ENCODE data around the gene OR2F1.

Gene OR2F1

GRCh38 chr7:143975617-143976016, 21.0 kb downstream of the OR2F1 start:
- no peak overlapping the region for H3K27ac Mint-ChIP-seq
- no peaks in the 10 kb centered on the region for H3K36me3 Mint-ChIP-seq (ENCODE audit: low read depth)
- no peak overlapping the region for H3K4me3 Mint-ChIP-seq
- intact Hi-C loops (cut with micrococcal nuclease) = no loop called here
- peaks cover 8% of the 10 kb centered on the region for H3K9me3 Mint-ChIP-seq
- no peaks in the 10 kb centered on the region for H3K27me3 Mint-ChIP-seq
- H3K4me1 Mint-ChIP-seq (ENCODE audit: low read depth) = no peaks in the 10 kb centered on the region

GRCh38 chr7:143978585-143978984, 23.9 kb downstream of the OR2F1 start:
- no peaks in the 10 kb centered on the region for H3K36me3 Mint-ChIP-seq (ENCODE audit: low read depth)
- intact Hi-C loops (cut with micrococcal nuclease) = no loop called here
- H3K27ac Mint-ChIP-seq = no peak overlapping the region
- H3K4me1 Mint-ChIP-seq (ENCODE audit: low read depth) = no peaks in the 10 kb centered on the region
- peaks cover 11% of the 10 kb centered on the region for H3K9me3 Mint-ChIP-seq
- no peaks in the 10 kb centered on the region for H3K27me3 Mint-ChIP-seq
- no peak overlapping the region for H3K4me3 Mint-ChIP-seq

DNA sequence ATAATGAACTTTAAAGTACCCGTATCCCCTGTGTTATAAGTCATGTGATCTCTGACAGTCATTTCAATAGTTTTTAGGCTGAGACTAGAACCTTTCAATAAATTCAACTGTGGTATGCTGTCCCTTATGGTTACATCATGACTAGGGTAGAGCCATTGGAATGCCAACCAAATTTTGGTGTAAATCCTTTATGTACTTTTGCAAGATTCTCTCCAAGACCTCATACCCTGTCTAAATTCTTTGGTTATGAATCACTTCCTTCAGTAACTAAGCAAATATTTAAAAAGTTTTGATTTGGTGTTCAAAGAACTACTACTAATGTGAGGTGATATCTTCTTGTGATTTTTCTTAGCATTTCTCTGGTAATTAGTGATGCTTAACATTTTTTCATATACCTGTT, 24.7 kb downstream of the OR2F1 start:
- Mint-ChIP-seq H3K4me1 (ENCODE audit: low read depth) (no peaks in the 10 kb centered on the region), H3K9me3 (peaks cover 11% of the 10 kb centered on the region), H3K27me3 (no peaks in the 10 kb centered on the region), H3K4me3 (no peak overlapping the region), H3K27ac (no peak overlapping the region), H3K36me3 (ENCODE audit: low read depth) (no peaks in the 10 kb centered on the region)
- intact Hi-C loops (cut with micrococcal nuclease) = no loop called here

DNA sequence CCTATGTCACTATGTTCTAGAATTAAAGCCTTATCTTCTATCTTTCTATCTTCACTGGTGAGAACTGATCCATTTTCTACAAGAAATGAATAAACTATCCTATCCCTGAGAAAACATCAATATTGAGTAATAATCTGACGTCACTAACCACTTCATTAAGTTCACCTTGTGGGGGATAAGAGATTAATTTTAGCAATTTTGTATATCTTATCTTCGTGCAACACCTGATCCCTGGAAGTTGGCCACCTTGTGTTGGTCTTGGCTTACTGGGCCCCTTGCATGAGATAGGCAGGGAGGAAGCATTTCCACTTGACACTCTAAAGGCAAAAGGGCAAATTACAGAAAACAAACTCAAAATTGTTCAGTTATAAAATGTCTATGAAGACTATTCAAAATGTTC, 25.4 kb downstream of the OR2F1 start:
- intact Hi-C loops (cut with micrococcal nuclease) = no loop called here
- Mint-ChIP-seq H3K4me3 (no peak overlapping the region), H3K4me1 (ENCODE audit: low read depth) (no peaks in the 10 kb centered on the region), H3K36me3 (ENCODE audit: low read depth) (no peaks in the 10 kb centered on the region), H3K27me3 (no peaks in the 10 kb centered on the region), H3K9me3 (peaks cover 11% of the 10 kb centered on the region), H3K27ac (no peak overlapping the region)

- no peak overlapping the region for H3K27ac Mint-ChIP-seq
- H3K4me1 Mint-ChIP-seq (ENCODE audit: low read depth) = no peaks in the 10 kb centered on the region
- intact Hi-C loops (cut with micrococcal nuclease) = no loop called here
- H3K27me3 Mint-ChIP-seq = no peaks in the 10 kb centered on the region
- peaks cover 11% of the 10 kb centered on the region for H3K9me3 Mint-ChIP-seq
- H3K36me3 Mint-ChIP-seq (ENCODE audit: low read depth) = no peaks in the 10 kb centered on the region
- H3K4me3 Mint-ChIP-seq = no peak overlapping the region
These were observed 26.3 kb downstream of the OR2F1 start for GRCh38 chr7:143980746-143981510.

GRCh38 chr7:143983960-143984359, 29.3 kb downstream of the OR2F1 start:
- Mint-ChIP-seq H3K4me3 (no peak overlapping the region), H3K27me3 (no peaks in the 10 kb centered on the region), H3K9me3 (peaks cover 11% of the 10 kb centered on the region), H3K36me3 (ENCODE audit: low read depth) (no peaks in the 10 kb centered on the region), H3K4me1 (ENCODE audit: low read depth) (no peaks in the 10 kb centered on the region), H3K27ac (no peak overlapping the region)
- intact Hi-C loops (cut with micrococcal nuclease) = no loop called here

- Mint-ChIP-seq H3K27ac (no peak overlapping the region), H3K4me1 (ENCODE audit: low read depth) (no peaks in the 10 kb centered on the region), H3K27me3 (no peaks in the 10 kb centered on the region), H3K36me3 (ENCODE audit: low read depth) (no peaks in the 10 kb centered on the region), H3K4me3 (no peak overlapping the region), H3K9me3 (peaks cover 17% of the 10 kb centered on the region)
- intact Hi-C loops (cut with micrococcal nuclease) = no loop called here
These were observed 32.9 kb downstream of the OR2F1 start for GRCh38 chr7:143987513-143987912.

GRCh38 chr7:143988976-143989745, 34.5 kb downstream of the OR2F1 start:
- intact Hi-C loops (cut with micrococcal nuclease) = no loop called here
- Mint-ChIP-seq H3K36me3 (ENCODE audit: low read depth) (no peaks in the 10 kb centered on the region), H3K27ac (no peak overlapping the region), H3K4me3 (no peak overlapping the region), H3K27me3 (no peaks in the 10 kb centered on the region), H3K4me1 (ENCODE audit: low read depth) (no peaks in the 10 kb centered on the region), H3K9me3 (peaks cover 17% of the 10 kb centered on the region)

DNA sequence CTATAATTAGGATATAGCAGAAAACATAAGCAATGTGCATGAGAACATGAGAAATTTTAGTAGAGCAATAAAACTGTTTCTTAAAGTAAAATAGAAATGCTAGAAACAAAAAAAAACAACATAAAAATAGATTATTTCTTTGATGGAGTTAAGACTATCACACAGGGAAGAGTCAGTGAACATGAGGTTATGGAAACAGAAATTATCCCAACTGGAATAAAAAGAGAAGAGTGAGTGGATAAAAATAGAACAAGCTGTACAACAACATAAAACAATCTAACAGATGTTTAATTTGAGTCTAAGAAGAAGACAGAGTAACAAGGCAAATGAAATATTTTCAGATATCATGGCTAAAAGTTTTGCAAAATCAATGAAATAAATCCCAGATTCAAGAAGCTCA, 38.0 kb downstream of the OR2F1 start:
- no peak overlapping the region for H3K27ac Mint-ChIP-seq
- peaks cover 17% of the 10 kb centered on the region for H3K9me3 Mint-ChIP-seq
- intact Hi-C loops (cut with micrococcal nuclease) = no loop called here
- no peaks in the 10 kb centered on the region for H3K27me3 Mint-ChIP-seq
- H3K4me3 Mint-ChIP-seq = no peak overlapping the region
- no peaks in the 10 kb centered on the region for H3K4me1 Mint-ChIP-seq (ENCODE audit: low read depth)
- H3K36me3 Mint-ChIP-seq (ENCODE audit: low read depth) = no peaks in the 10 kb centered on the region

- Mint-ChIP-seq H3K4me3 (no peak overlapping the region), H3K4me1 (ENCODE audit: low read depth) (no peaks in the 10 kb centered on the region), H3K9me3 (peaks cover 17% of the 10 kb centered on the region), H3K27ac (no peak overlapping the region), H3K27me3 (no peaks in the 10 kb centered on the region), H3K36me3 (ENCODE audit: low read depth) (no peaks in the 10 kb centered on the region)
- intact Hi-C loops (cut with micrococcal nuclease) = no loop called here
These were observed 39.3 kb downstream of the OR2F1 start for GRCh38 chr7:143993924-143994323.

GRCh38 chr7:144000020-144000419, 45.4 kb downstream of the OR2F1 start, which contains the start of gene OR6B1:
Gene OR6B1 (plus strand): TSS chr7:144000320. CDS start chr7:144003997, 3,677 bp downstream.
- Mint-ChIP-seq H3K4me3 (no peak within 1 kb of the TSS), H3K4me1 (ENCODE audit: low read depth) (no peaks in the 10 kb centered on the region), H3K36me3 (ENCODE audit: low read depth) (no peaks in the 10 kb centered on the region), H3K27me3 (peaks cover 3% of the 10 kb centered on the region), H3K27ac (no peak within 1 kb of the TSS), H3K9me3 (no peaks in the 10 kb centered on the region)
- intact Hi-C loops (cut with micrococcal nuclease) = no loop called here

- no peaks in the 10 kb centered on the region for H3K4me1 Mint-ChIP-seq (ENCODE audit: low read depth)
- intact Hi-C loops (cut with micrococcal nuclease) = no loop called here
- H3K27me3 Mint-ChIP-seq = peaks cover 3% of the 10 kb centered on the region
- H3K27ac Mint-ChIP-seq = no peak overlapping the region
- H3K9me3 Mint-ChIP-seq = no peaks in the 10 kb centered on the region
- no peak overlapping the region for H3K4me3 Mint-ChIP-seq
- no peaks in the 10 kb centered on the region for H3K36me3 Mint-ChIP-seq (ENCODE audit: low read depth)
These were observed 46.9 kb downstream of the OR2F1 start for GRCh38 chr7:144001543-144001942.

DNA sequence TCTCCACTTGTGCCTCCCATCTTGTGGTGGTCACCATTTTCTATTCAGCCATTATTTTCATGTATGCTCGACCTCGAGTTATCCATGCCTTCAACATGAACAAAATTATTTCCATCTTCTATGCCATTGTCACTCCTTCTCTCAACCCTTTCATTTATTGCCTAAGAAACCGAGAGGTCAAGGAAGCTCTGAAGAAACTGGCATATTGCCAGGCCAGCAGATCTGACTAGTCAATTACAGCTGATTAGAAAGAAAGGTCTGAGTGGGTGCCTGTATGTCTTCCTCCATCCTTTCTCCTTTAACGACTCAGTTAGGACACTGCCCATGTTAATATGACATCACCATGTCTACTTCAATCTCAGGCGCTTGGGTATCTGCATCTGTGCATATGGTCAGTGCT, 50.1 kb downstream of the OR2F1 start:
- Mint-ChIP-seq H3K9me3 (peaks cover 21% of the 10 kb centered on the region), H3K36me3 (ENCODE audit: low read depth) (no peaks in the 10 kb centered on the region), H3K27me3 (peaks cover 3% of the 10 kb centered on the region), H3K4me1 (ENCODE audit: low read depth) (peaks cover under 1% of the 10 kb centered on the region), H3K4me3 (no peak overlapping the region), H3K27ac (no peak overlapping the region)
- intact Hi-C loops (cut with micrococcal nuclease) = no loop called here

DNA sequence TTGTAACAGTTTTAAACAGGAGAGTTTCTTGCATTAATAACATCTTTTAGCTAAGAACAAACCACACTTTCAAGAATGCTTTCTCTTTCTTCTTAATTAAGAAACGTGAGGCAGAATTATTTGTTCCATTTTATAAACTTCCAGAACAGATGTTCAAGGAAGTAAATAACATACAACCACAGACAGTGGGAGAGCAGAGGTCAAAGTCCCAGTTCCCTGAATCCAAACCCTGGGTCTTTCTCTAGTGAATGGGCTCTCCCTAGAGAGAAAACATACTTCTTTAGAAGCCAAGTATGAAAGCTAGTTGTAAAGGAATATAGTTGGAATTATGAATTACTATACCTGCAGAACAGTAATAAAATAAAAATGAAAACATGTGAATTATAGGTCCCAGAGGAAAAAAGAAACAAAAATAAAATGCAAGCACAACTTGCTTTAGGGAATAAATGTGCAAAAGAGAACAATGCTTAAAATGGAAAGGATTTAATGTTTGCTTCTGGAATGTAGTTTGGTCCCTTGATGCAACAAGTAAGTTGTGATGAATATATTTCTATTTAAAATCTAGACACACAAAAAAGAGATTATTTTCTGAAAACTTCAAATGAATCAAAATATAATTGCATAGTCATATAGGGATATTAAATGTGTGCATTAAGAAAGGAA, 51.5 kb downstream of the OR2F1 start:
- Mint-ChIP-seq H3K36me3 (ENCODE audit: low read depth) (no peaks in the 10 kb centered on the region), H3K4me3 (no peak overlapping the region), H3K27me3 (peaks cover 3% of the 10 kb centered on the region), H3K9me3 (peaks cover 36% of the 10 kb centered on the region), H3K27ac (no peak overlapping the region), H3K4me1 (ENCODE audit: low read depth) (peaks cover 5% of the 10 kb centered on the region)
- intact Hi-C loops (cut with micrococcal nuclease) = no loop called here

Data from dendritic cell treated with granulocyte-macrophage colony-stimulating factor and Interleukin-4, amounts not matched to agents 40 ng/mL and 50 ng/mL, for 4 days (primary cell).